Prostate gland (tissue), 2 donors: ENCODE data around the gene CHN1. TPM values are rescaled to one million over a fixed set of nuclear protein-coding genes. Genes with fewer than 3 reads are reported as not detected.

Source experiments
- DNase-seq: peaks from one replicate; pipeline ENCODE4 v3.0.0-alpha.2; 2019; ENCODE audit warnings: low spot score
- H3K27ac ChIP-seq, 2 donors: fragments of 200-600 bp; sonication (generic); 2 replicates each; pipeline ENCODE4 v1.5.1; 2017 to 2019
- H3K27me3 ChIP-seq: fragments of 200-600 bp; sonication (generic); replicated peaks from 2 replicates; pipeline ENCODE4 v1.5.1; 2019; ENCODE audit not compliant: insufficient read depth
- H3K36me3 ChIP-seq, 2 donors: fragments of 200-600 bp; sonication (generic); 1 replicate in 1 of 2; 2 replicates in 1 of 2; pipeline versions ENCODE4 v1.5.1 to v1.8.1; 2017 to 2019
- H3K4me1 ChIP-seq: fragments of 200-600 bp; sonication (generic); replicated peaks from 2 replicates; pipeline ENCODE4 v1.5.1; 2019
- H3K4me3 ChIP-seq, 2 donors: fragments of 200-600 bp; sonication (generic); 2 replicates each; pipeline ENCODE4 v1.5.1; 2017 to 2019
- H3K9me3 ChIP-seq: fragments of 200-600 bp; sonication (generic); 2 replicates; pipeline ENCODE4 v1.5.1; 2017
- POLR2A ChIP-seq: fragments of 450-650 bp; IDR thresholded peaks from one replicate; pipeline ENCODE4 v1.6.1; 2016; ENCODE audit warnings: antibody characterized with exemption, mild to moderate bottlenecking
- POLR2AphosphoS5 ChIP-seq: sonication (generic); formaldehyde crosslinking; IDR thresholded peaks from one replicate; pipeline ENCODE4 v1.6.1; 2017; ENCODE audit warnings: antibody characterized with exemption
- WGBS: methylation state at CpG from one replicate; pipeline ENCODE4 v1.1.5; 2018; 5-methylcytosine and 5-hydroxymethylcytosine counted together
- intact Hi-C: fragments of 100-400 bp; cut with DNase I; formaldehyde crosslinking; loops from one replicate; pipeline ENCODE4 v1.14.2; 2022
- total RNA-seq, 2 donors: library from RNA; depleted of rRNA; stranded (reverse); fragments of >200 nt; gene quantifications; one replicate each; pipeline ENCODE4 v1.1.0, GENCODE V29; 2016
- TF ChIP-seq, protein P1 (sequence below), 4 experiments: fragments of 200-600 bp in 2 of 4; fragments of 450-650 bp in 2 of 4; sonication (generic) in 2 of 4; IDR thresholded peaks; 1 replicate in 3 of 4; 2 replicates in 1 of 4; pipeline ENCODE4 v1.5.1; 2016 to 2019; ENCODE audit warnings: antibody characterized with exemption in 4 of 4, mild to moderate bottlenecking in 2 of 4, moderate library complexity in 2 of 4

CHN1 gene
- total RNA-seq, 2 donors from 2014 or later: 7.8 to 20.1 TPM

DNA sequence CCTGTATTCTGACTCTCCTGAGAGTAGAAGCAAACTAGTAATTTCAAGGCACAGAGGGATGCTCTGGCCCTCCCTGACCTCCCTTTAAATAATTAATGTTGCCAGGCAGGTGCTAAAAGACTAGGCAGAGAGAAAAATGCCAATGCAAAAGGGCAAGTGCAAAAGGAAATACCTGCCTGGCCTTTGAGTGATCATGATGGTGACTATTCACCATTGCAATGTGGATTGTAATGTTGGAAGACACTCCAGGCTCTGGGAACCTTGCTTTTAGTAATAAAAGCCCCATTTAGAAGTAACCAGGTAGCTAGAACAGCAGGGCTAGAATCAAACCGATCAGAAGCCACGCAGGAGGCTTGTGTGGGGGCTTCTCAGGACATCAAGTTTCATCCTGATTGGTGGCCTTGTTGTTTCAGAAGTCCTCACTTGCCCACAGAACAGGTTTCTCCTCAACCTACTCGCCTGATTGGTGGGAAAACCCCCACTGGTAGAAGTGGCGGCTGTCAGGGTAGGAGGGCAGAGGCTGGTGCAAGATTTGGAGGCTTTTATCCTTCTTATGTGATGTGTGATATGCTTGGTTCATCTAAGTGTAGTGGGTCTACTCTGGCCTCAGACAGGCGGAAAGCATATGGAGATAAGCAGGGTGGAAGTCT is 224.9 kb downstream of the CHN1 start:
- Histone ChIP-seq H3K4me1 (no peaks in the 10 kb centered on the region), H3K27ac (no peak overlapping the region)
- intact Hi-C loops: no loop called here

DNA sequence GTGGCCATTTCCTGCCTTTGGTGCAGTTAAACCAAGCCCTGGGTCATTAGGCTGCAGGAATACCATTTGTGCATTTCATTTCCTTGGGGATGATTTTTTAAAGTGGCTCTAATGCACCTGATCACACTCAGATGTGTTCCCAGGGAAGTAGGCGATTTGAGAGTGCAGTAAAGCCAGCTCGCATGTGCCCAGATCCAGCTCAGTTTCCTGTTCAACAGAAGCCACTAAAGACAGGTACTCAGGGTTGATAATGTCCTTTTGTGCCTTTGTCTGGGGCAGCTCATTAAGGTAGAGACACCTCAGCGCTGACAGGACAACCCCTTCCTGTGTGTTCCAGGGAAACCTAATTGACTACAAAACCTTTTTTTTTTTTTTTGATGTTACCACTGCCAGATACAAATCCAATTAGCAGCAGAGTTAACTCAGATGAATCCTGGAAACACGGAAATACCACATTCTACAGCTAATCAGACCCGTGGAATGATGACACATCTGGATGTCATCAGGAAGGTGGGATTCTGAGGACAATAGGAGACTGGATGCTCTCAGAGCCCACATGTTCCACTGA is 225.7 kb downstream of the CHN1 start:
- H3K4me1 ChIP-seq: no peaks in the 10 kb centered on the region
- no peak for DNase-seq

More for the DNA sequence above, 224.9 kb downstream of the CHN1 start:
- no peaks in the 10 kb centered on the region for H3K9me3 ChIP-seq
- WGBS: 96% methylated on average over 5 of the region's 5 CpGs
- H3K4me3 ChIP-seq: no peak overlapping the region
- H3K27me3 ChIP-seq: no peaks in the 10 kb centered on the region
- no peaks in the 10 kb centered on the region for H3K36me3 ChIP-seq
- DNase-seq: no peak
- TF ChIP-seq, protein P1, sequence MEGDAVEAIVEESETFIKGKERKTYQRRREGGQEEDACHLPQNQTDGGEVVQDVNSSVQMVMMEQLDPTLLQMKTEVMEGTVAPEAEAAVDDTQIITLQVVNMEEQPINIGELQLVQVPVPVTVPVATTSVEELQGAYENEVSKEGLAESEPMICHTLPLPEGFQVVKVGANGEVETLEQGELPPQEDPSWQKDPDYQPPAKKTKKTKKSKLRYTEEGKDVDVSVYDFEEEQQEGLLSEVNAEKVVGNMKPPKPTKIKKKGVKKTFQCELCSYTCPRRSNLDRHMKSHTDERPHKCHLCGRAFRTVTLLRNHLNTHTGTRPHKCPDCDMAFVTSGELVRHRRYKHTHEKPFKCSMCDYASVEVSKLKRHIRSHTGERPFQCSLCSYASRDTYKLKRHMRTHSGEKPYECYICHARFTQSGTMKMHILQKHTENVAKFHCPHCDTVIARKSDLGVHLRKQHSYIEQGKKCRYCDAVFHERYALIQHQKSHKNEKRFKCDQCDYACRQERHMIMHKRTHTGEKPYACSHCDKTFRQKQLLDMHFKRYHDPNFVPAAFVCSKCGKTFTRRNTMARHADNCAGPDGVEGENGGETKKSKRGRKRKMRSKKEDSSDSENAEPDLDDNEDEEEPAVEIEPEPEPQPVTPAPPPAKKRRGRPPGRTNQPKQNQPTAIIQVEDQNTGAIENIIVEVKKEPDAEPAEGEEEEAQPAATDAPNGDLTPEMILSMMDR (IDR thresholded peaks at IDR 0.05): no peak
- TF ChIP-seq POLR2A: no peak
- TF ChIP-seq POLR2AphosphoS5: no peak

DNA sequence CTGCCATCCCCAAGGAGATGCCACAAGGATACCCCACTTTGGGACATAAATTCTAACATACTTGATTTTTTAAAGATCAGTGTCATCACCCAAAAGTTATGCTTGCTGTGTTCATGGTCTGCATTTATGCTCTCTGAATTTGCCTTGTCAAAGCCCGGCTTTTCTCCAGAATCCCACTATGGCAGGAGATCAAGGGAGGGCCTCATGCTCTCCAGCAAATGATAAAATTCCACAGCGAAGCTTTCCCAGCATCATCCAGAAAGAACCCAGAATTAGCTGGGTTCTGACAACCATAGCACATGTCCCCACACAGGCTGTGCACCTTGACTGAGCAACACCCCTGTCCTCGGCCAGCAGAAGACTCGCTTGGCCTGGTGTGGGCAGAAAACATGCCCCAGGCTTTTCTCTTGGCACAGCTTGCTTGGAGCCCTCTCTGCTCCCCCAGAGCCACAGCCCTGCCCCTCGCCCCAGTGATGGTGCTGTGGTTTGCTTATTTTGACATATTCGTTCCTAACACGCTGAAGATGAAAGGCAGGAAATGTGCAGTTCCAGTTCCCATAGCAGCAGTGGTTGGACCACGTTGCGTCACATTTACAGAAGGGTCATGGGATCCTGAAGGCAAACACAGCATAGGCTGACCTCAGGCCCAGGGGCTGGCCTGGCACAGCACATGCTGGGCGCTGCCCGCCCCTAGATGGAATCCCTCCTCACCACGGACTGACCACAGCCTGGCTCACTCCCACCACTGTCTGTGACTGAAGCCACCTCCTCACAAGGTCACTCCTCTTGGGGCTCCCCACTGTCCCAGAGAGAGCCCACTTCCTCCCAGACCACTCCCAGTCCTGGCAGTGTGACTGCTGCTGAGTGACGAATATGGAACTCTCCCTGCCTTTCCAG is 226.8 kb downstream of the CHN1 start:
- no peak for DNase-seq
- H3K4me1 ChIP-seq: no peaks in the 10 kb centered on the region
- no peaks in the 10 kb centered on the region for H3K36me3 ChIP-seq
- H3K27ac ChIP-seq: no peak overlapping the region
- H3K4me3 ChIP-seq: no peak overlapping the region
- 78% methylated on average over 13 of the region's 13 CpGs for WGBS
- H3K9me3 ChIP-seq: no peaks in the 10 kb centered on the region
- intact Hi-C loops: no loop called here
- TF ChIP-seq, protein P1 (IDR thresholded peaks at IDR 0.05): no peak
- TF ChIP-seq POLR2AphosphoS5 (no peak), POLR2A (no peak)
- H3K27me3 ChIP-seq: no peaks in the 10 kb centered on the region

More for the DNA sequence above, 225.7 kb downstream of the CHN1 start:
- WGBS: 91% methylated on average over 5 of the region's 5 CpGs
- H3K4me3 ChIP-seq: no peak overlapping the region
- intact Hi-C loops: no loop called here
- H3K27me3 ChIP-seq: no peaks in the 10 kb centered on the region
- TF ChIP-seq, protein P1 (IDR thresholded peaks at IDR 0.05): no peak
- TF ChIP-seq POLR2A (no peak), POLR2AphosphoS5 (no peak)
- H3K36me3 ChIP-seq: no peaks in the 10 kb centered on the region
- no peak overlapping the region for H3K27ac ChIP-seq
- H3K9me3 ChIP-seq: no peaks in the 10 kb centered on the region

DNA sequence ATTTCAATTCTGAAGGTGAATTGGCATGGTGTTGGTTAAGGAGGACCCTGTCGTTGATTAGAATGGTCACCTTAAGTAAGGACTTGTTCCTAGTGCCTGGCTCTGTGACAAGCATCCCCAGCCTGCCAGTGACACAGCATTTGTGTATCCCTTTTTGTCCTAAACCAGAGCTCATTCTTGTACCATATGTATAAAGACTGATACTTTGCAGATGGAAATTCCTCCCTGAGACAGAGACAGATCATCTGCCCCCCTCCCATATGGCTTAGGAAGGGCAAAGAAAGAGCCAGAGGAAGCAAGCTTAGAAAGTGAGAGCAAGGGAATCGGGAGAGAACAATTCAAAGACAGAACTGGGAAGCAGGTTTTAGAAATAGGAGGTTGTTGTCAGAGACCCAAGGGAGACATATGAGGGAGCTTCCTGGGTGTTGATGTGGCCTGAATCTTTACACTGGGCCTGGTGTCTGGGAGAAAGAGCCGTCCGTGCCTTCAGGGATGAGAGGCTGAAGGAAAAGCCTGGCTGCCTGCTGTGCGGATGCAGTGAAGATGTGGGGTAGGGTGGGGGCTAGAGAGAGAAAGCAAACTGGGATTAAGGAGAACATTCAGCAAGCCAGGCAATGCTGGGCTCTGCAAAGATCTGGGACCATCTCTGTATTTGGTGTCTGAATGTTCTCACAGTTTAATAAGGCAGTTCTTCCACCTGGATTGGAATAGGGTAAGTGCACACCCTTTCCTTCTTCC is 227.7 kb downstream of the CHN1 start:
- Histone ChIP-seq H3K4me1 (no peaks in the 10 kb centered on the region), H3K9me3 (no peaks in the 10 kb centered on the region), H3K27me3 (no peaks in the 10 kb centered on the region), H3K36me3 (no peaks in the 10 kb centered on the region), H3K4me3 (no peak overlapping the region), H3K27ac (no peak overlapping the region)
- WGBS: 69% methylated on average over 5 of the region's 5 CpGs
- no peak for DNase-seq
- TF ChIP-seq POLR2AphosphoS5: no peak
- TF ChIP-seq, protein P1 (IDR thresholded peaks at IDR 0.05): no peak
- no peak for TF ChIP-seq POLR2A
- intact Hi-C loops: no loop called here
